ENCODE measurements around the gene ANGPT4. TPM values are rescaled to one million over a fixed set of nuclear protein-coding genes. Genes with fewer than 3 reads are reported as not detected.

The ANGPT4 gene
- total and polyA plus RNA-seq, 2 of the 8 experiments (the other 6 are each of a cell fraction or from before 2014, with no cell fraction given), result 0.07 to 0.33 TPM

Other genes starting within 250 kb of the ANGPT4 start
- gene SCRT2, start 240.5 kb downstream of the ANGPT4 start, total RNA-seq (2021; fragmentation: NEBNext Ultra II Directional; extraction: Animal tissue kit (Norgen Biotek cat#: 25700)), result 0.27 and 0.34 TPM in 2 replicates
- 0.12 and 0.14 TPM in 2 replicates for gene SCRT2, start 240.5 kb downstream of the ANGPT4 start, polyA plus RNA-seq (2011; rRNA removed)
- gene SLC52A3, start 147.8 kb downstream of the ANGPT4 start, total RNA-seq (2021; fragmentation: NEBNext Ultra II Directional; extraction: Animal tissue kit (Norgen Biotek cat#: 25700)), result 3.9 and 4.2 TPM in 2 replicates
- gene SLC52A3, start 147.8 kb downstream of the ANGPT4 start, polyA plus RNA-seq (2011; rRNA removed), result 2.3 and 4.2 TPM in 2 replicates
- 10.9 and 13.1 TPM in 2 replicates for gene FAM110A, start 82.6 kb downstream of the ANGPT4 start, total RNA-seq (2021; fragmentation: NEBNext Ultra II Directional; extraction: Animal tissue kit (Norgen Biotek cat#: 25700))
- 10.1 and 18.5 TPM in 2 replicates for gene FAM110A, start 82.6 kb downstream of the ANGPT4 start, polyA plus RNA-seq (2011; rRNA removed)
- 5.1 and 6.4 TPM in 2 replicates for gene RSPO4, start 86.0 kb upstream of the ANGPT4 start, total RNA-seq (2021; fragmentation: NEBNext Ultra II Directional; extraction: Animal tissue kit (Norgen Biotek cat#: 25700))
- gene RSPO4, start 86.0 kb upstream of the ANGPT4 start, polyA plus RNA-seq (2011; rRNA removed), result 3.4 and 5.9 TPM in 2 replicates
- 106 and 118 TPM in 2 replicates for gene PSMF1, start 202.3 kb upstream of the ANGPT4 start, total RNA-seq (2021; fragmentation: NEBNext Ultra II Directional; extraction: Animal tissue kit (Norgen Biotek cat#: 25700))
- 159 and 326 TPM in 2 replicates for gene PSMF1, start 202.3 kb upstream of the ANGPT4 start, polyA plus RNA-seq (2011; rRNA removed)